Vagina (tissue), 2 donors: ENCODE data around the gene PHLDA2. TPM values are rescaled to one million over a fixed set of nuclear protein-coding genes. Genes with fewer than 3 reads are reported as not detected.

Experiments used
- DNase-seq, 2 donors: peaks; one replicate each; pipeline ENCODE4 v3.0.0-alpha.2; 2017; ENCODE audit errors: extremely low spot score in 2 of 2
- H3K27ac ChIP-seq: fragments of 200-600 bp; sonication (generic); one replicate; pipeline ENCODE4 v1.5.1; 2019
- H3K27me3 ChIP-seq: fragments of 200-600 bp; sonication (generic); one replicate; pipeline ENCODE4 v1.5.1; 2019
- H3K36me3 ChIP-seq, 2 donors: fragments of 200-600 bp; sonication (generic); one replicate each; pipeline ENCODE4 v1.5.1; 2017 to 2019
- H3K4me1 ChIP-seq: fragments of 200-600 bp; sonication (generic); one replicate; pipeline ENCODE4 v1.5.1; 2019
- H3K4me3 ChIP-seq, 2 donors: fragments of 200-600 bp; sonication (generic); 1 replicate in 1 of 2; 2 replicates in 1 of 2; pipeline ENCODE4 v1.5.1; 2016 to 2019
- H3K9me3 ChIP-seq: fragments of 200-600 bp; sonication (generic); one replicate; pipeline ENCODE4 v1.5.1; 2019
- POLR2A ChIP-seq, 2 donors: fragments of 450-650 bp; IDR thresholded peaks; one replicate each; pipeline ENCODE4 v1.6.1; 2017; ENCODE audit warnings: antibody characterized with exemption in 2 of 2, mild to moderate bottlenecking in 2 of 2, moderate library complexity in 2 of 2
- POLR2AphosphoS5 ChIP-seq, 2 donors: sonication (generic); formaldehyde crosslinking; IDR thresholded peaks; one replicate each; pipeline ENCODE4 v1.9.0; 2017; ENCODE audit warnings: antibody characterized with exemption in 2 of 2, mild to moderate bottlenecking in 2 of 2, low read depth in 1 of 2; ENCODE audit not compliant: insufficient read depth in 1 of 2
- intact Hi-C: fragments of 100-400 bp; cut with DNase I; formaldehyde crosslinking; loops from one replicate; pipeline ENCODE4 v1.15.1; 2023
- total RNA-seq: library from RNA; depleted of rRNA; stranded (reverse); fragments of >200 nt; gene quantifications from one replicate; pipeline ENCODE4 v1.2.3, GENCODE V29; 2016
- TF ChIP-seq, protein P1 (sequence below), 3 experiments: fragments of 450-650 bp in 2 of 3; fragments of 200-600 bp in 1 of 3; sonication (generic) in 1 of 3; IDR thresholded peaks; one replicate each; pipeline ENCODE4 v1.5.1; 2017 to 2019; ENCODE audit warnings: antibody characterized with exemption in 3 of 3, mild to moderate bottlenecking in 2 of 3, moderate library complexity in 2 of 3

Gene PHLDA2
- total RNA-seq, 1 donor from 2014 or later, result 43.5 TPM

DNA sequence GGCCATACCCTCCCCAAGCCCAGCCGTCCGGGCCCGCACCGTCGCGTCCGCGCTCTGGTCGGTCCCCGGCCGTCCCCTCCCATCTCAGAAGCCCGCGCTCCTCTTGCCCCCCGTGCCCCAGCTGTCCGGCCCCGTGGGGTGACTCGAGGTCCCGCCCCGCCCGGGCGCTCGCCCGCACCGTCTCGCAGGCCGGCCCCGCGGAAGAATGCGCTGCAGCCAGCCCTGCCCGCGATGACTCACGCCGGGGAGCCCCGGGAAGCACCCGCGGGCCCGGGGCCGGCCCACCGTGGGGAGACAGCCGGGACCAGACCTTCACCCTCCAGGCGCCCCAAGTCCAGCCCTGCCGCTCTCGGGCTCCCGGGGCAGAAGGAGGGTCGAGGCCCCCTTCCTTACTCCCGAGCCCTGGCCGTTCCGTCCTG is 320 bp upstream of the PHLDA2 start:
- H3K27ac ChIP-seq, result peak overlapping the region; percentile 78
- TF ChIP-seq, protein P1, sequence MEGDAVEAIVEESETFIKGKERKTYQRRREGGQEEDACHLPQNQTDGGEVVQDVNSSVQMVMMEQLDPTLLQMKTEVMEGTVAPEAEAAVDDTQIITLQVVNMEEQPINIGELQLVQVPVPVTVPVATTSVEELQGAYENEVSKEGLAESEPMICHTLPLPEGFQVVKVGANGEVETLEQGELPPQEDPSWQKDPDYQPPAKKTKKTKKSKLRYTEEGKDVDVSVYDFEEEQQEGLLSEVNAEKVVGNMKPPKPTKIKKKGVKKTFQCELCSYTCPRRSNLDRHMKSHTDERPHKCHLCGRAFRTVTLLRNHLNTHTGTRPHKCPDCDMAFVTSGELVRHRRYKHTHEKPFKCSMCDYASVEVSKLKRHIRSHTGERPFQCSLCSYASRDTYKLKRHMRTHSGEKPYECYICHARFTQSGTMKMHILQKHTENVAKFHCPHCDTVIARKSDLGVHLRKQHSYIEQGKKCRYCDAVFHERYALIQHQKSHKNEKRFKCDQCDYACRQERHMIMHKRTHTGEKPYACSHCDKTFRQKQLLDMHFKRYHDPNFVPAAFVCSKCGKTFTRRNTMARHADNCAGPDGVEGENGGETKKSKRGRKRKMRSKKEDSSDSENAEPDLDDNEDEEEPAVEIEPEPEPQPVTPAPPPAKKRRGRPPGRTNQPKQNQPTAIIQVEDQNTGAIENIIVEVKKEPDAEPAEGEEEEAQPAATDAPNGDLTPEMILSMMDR (IDR thresholded peaks at IDR 0.05), result no peak
- intact Hi-C loops, result no loop called here
- H3K4me1 ChIP-seq, result peaks cover 47% of the 10 kb centered on the region
- H3K9me3 ChIP-seq, result no peaks in the 10 kb centered on the region
- H3K4me3 ChIP-seq, result peak overlapping the region; percentile 56 to 59
- H3K36me3 ChIP-seq, result no peaks in the 10 kb centered on the region
- no peaks in the 10 kb centered on the region for H3K27me3 ChIP-seq
- no peak for DNase-seq

DNA sequence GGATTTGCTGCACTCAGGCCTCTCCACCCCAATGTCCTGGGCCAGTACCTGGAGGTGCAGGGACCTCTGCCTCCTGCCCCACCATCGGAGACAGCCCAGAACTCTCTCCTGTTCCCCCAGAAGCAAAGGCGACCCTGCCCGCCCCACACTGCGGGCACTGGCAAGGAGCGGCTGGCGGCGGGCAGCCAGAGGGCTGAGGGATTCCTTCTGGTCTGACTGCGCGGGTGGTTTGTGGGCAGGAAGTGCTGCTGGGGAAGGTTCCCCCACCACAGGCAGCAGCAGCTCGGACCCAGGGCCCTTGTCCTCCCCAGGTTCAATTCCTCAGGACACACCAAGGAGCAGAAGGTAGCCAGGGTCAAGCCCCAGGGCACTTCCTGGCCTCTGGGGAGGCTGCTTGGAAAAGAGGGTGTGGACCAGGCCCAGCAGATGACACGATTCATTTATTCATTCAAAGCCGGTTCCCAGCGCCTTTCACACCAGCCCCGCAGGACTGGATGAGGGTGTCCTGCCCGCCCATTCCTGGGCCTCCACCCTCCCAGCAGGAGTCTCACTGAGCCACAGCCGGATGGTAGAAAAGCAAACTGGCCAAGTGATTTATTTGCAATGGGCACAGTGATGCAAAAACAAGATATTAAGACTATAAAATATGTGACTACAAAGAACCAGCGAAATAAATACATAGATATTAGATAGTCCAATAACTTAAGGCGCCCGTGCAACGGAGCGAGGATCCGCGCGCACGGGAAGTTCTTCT is 1.2 kb downstream of the PHLDA2 start:
- no peak for DNase-seq
- TF ChIP-seq POLR2AphosphoS5 (IDR thresholded peaks at IDR 0.05; ENCODE audit: insufficient read depth in 1 of 2, low read depth in 1 of 2), result peak in 1 of 2 donors; percentile 18
- TF ChIP-seq, protein P1 (IDR thresholded peaks at IDR 0.05), result no peak
- intact Hi-C loops, result no loop called here
- H3K9me3 ChIP-seq, result no peaks in the 10 kb centered on the region
- H3K27ac ChIP-seq, result peak overlapping the region; percentile 78
- H3K27me3 ChIP-seq, result no peaks in the 10 kb centered on the region
- peaks cover 48% of the 10 kb centered on the region for H3K4me1 ChIP-seq
- no peaks in the 10 kb centered on the region for H3K36me3 ChIP-seq
- H3K4me3 ChIP-seq, result peak overlapping the region; percentile 56 to 59

DNA sequence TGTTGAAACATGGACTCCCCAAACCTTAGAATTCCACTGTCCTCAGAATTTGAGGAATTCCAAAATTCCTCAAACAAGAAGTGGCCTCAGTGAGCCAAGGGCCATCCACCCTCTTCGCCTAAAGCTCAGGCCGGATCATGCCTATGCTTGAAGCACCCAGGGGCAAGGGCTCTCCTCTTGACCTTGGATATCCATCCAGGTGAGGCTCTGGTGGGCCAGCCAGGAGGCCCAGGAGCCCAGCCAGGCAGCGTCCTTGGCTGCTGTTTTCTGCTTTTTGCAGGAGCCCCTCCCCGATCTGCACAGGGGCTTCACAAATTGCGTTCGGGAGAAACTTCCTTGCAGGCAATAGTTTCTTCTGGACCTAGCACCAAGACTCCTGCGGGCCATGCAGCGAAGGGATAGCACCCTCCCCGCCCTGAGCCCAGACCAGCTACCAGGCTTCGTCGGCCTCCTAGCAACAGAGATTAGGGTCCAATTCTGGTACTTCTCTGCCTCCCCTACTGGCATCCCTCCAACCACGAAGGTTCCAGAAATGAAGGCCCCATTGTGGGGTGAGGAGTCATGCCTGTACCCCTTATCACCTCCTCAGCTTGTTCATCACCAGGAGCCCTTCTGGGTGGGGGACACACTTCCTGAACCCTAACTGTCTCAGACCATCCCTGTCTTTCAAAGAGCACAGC is 2.0 kb downstream of the PHLDA2 start:
- no peak overlapping the region for H3K4me3 ChIP-seq
- no peak for DNase-seq
- H3K27ac ChIP-seq, result no peak overlapping the region

DNA sequence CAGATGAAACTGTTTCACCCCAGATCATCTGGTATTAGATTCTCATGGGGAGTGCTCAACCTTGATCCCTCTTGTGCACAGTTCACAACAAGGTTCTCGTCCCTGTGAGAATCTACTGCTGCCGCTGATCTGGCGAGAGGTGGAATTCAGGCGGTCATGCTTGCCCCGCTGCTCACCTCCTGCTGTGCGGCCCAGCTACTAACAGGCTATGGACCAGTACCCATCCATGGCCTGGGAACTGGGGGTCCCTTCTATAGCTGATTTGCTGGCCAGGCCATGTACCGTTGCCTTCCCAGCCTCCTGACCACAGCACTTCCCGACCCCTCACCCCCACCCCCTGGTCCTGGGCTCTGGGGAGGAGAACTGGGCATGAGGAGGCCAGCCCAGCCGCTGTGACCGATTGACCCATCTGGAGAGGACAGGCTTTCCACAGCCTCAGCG is 2.6 kb downstream of the PHLDA2 start:
- Histone ChIP-seq H3K4me3 (no peak overlapping the region), H3K36me3 (no peaks in the 10 kb centered on the region), H3K9me3 (no peaks in the 10 kb centered on the region), H3K27me3 (no peaks in the 10 kb centered on the region), H3K27ac (no peak overlapping the region), H3K4me1 (peaks cover 38% of the 10 kb centered on the region)
- no peak for DNase-seq
- TF ChIP-seq, protein P1 (IDR thresholded peaks at IDR 0.05), result no peak
- TF ChIP-seq POLR2AphosphoS5 (IDR thresholded peaks at IDR 0.05; ENCODE audit: insufficient read depth in 1 of 2, low read depth in 1 of 2) (no peak), POLR2A (IDR thresholded peaks at IDR 0.05) (no peak)
- intact Hi-C loops, result no loop called here

More for the DNA sequence above, 2.0 kb downstream of the PHLDA2 start:
- H3K36me3 ChIP-seq, result no peaks in the 10 kb centered on the region
- H3K9me3 ChIP-seq, result no peaks in the 10 kb centered on the region
- TF ChIP-seq POLR2A (IDR thresholded peaks at IDR 0.05) (no peak), POLR2AphosphoS5 (IDR thresholded peaks at IDR 0.05; ENCODE audit: insufficient read depth in 1 of 2, low read depth in 1 of 2) (no peak)
- peaks cover 40% of the 10 kb centered on the region for H3K4me1 ChIP-seq
- intact Hi-C loops, result no loop called here
- H3K27me3 ChIP-seq, result no peaks in the 10 kb centered on the region

DNA sequence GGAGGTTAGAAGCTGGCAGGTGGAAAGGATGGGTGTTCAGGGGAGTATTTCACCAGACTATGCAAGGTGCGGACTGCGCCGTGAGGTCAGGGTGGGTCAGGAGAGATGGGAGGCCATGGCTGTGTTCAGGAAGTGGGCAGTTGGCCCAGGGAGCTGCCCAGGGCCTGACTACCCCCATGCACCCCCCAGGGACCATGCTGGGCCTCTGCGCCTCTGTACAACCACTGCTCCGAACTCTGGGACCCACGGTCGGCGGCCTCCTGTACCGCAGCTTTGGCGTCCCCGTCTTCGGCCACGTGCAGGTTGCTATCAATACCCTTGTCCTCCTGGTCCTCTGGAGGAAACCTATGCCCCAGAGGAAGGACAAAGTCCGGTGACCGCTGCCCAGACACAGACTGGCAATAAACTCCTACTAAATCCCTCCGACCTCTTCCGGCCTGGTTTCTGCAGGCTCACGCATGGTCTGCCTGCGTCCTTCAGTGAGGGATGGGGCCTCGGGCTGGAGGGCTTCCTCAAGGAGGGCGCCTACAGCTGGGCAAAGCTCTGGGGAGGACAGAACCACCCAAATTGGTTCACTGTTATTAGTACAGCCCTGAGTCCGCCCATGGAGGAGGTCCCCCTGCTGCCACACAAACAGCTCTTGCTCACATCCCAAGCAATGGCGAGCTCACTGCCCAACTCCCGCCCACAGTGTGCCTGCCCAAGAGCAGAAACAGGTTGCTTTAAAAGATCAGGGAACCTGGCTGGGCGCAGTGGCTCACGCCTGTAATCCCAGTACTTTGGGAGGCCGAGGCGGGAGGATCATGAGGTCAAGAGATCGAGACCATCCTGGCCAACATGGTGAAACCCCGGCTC is 4.2 kb downstream of the PHLDA2 start:
- H3K4me1 ChIP-seq, result peaks cover 31% of the 10 kb centered on the region
- DNase-seq, result no peak
- intact Hi-C loops, result no loop called here
- no peaks in the 10 kb centered on the region for H3K36me3 ChIP-seq
- H3K27me3 ChIP-seq, result no peaks in the 10 kb centered on the region
- no peak overlapping the region for H3K27ac ChIP-seq
- TF ChIP-seq, protein P1 (IDR thresholded peaks at IDR 0.05), result no peak
- TF ChIP-seq POLR2AphosphoS5 (IDR thresholded peaks at IDR 0.05; ENCODE audit: insufficient read depth in 1 of 2, low read depth in 1 of 2), result no peak
- TF ChIP-seq POLR2A (IDR thresholded peaks at IDR 0.05), result no peak
- no peaks in the 10 kb centered on the region for H3K9me3 ChIP-seq
- no peak overlapping the region for H3K4me3 ChIP-seq
